HG02870 (cell line): ENCODE results near the gene NAPEPLD.
"Not testable (repeated sequence)": the region's sequence is repeated elsewhere in the genome, so short reads cannot be mapped to it uniquely, and the experiment has no call there.

ENCODE experiments used
- ATAC-seq: cut with Tn5 transposase; IDR thresholded peaks from one replicate; pipeline ENCODE4 v1.9.1; 2021; ENCODE audit warnings: mild to moderate bottlenecking, moderate library complexity; ENCODE audit not compliant: unreplicated experiment

Gene NAPEPLD

GRCh38 chr7:103144754-103145153, 4.1 kb downstream of the NAPEPLD start:
- ATAC-seq: not testable (repeated sequence)

GRCh38 chr7:103143868-103144267, 5.0 kb downstream of the NAPEPLD start:
- no peak for ATAC-seq

- no peak for ATAC-seq
Measured at GRCh38 chr7:103142494-103142893, 6.4 kb downstream of the NAPEPLD start.

- no peak for ATAC-seq
Measured at GRCh38 chr7:103141753-103142404, 7.0 kb downstream of the NAPEPLD start.

GRCh38 chr7:103140685-103141084, 8.2 kb downstream of the NAPEPLD start:
- ATAC-seq: no peak

GRCh38 chr7:103140061-103140460, 8.8 kb downstream of the NAPEPLD start:
- ATAC-seq: no peak

GRCh38 chr7:103134836-103135554, 13.9 kb downstream of the NAPEPLD start:
- no peak for ATAC-seq

- ATAC-seq: no peak
Measured at GRCh38 chr7:103132995-103133688, 15.8 kb downstream of the NAPEPLD start.

GRCh38 chr7:103130901-103131624, 17.8 kb downstream of the NAPEPLD start:
- no peak for ATAC-seq

- ATAC-seq: no peak
Measured at GRCh38 chr7:103129702-103130549, 19.0 kb downstream of the NAPEPLD start.

GRCh38 chr7:103127006-103127405, 21.9 kb downstream of the NAPEPLD start:
- ATAC-seq: no peak

GRCh38 chr7:103124429-103124979, 24.4 kb downstream of the NAPEPLD start:
- ATAC-seq: no peak

GRCh38 chr7:103123529-103123928, 25.4 kb downstream of the NAPEPLD start:
- no peak for ATAC-seq

- no peak for ATAC-seq
Measured at GRCh38 chr7:103121641-103122040, 27.3 kb downstream of the NAPEPLD start.

GRCh38 chr7:103120362-103120761, 28.5 kb downstream of the NAPEPLD start:
- no peak for ATAC-seq

GRCh38 chr7:103119791-103120291, 29.1 kb downstream of the NAPEPLD start:
- no peak for ATAC-seq

- no peak for ATAC-seq
Measured at GRCh38 chr7:103117465-103117864, 31.4 kb downstream of the NAPEPLD start.

- no peak for ATAC-seq
Measured at GRCh38 chr7:103116991-103117390, 31.9 kb downstream of the NAPEPLD start.

- no peak for ATAC-seq
Measured at GRCh38 chr7:103116511-103116910, 32.4 kb downstream of the NAPEPLD start.

- no peak for ATAC-seq
Measured at GRCh38 chr7:103115771-103116170, 33.1 kb downstream of the NAPEPLD start.
